H1 (cell line): ENCODE data around the gene CMPK2. TPM values are rescaled to one million over a fixed set of nuclear protein-coding genes. Genes with fewer than 3 reads are reported as not detected.

Source experiments
- CTCF ChIA-PET: fragments of 300-600 bp; sonication (Branson Sonifier 250); formaldehyde crosslinking; loops from one replicate; lab custom pipeline; 2021; ENCODE audit not compliant: partially characterized antibody; lab: Charles Lee
- POLR2A ChIA-PET: fragments of 300-600 bp; sonication (Branson Sonifier 250); formaldehyde crosslinking; loops from one replicate; lab custom pipeline; 2021; ENCODE audit warnings: inconsistent platforms; ENCODE audit not compliant: partially characterized antibody; lab: Charles Lee
- DNase-seq, 2 experiments: peaks; one replicate each; pipeline versions ENCODE4 v3.0.0 to v3.0.0-alpha.2; 2010 to 2022; ENCODE audit warnings: low spot score in 2 of 2, low read depth in 1 of 2, mixed read lengths in 1 of 2
- FAIRE-seq: peaks from 2 replicates; lab custom pipeline; 2011; peaks lifted over from hg19 to GRCh38; lab: Jason Lieb, UNC
- H2AFZ ChIP-seq: 2 replicates; pipeline ENCODE4 v1.8.1; 2012; ENCODE audit warnings: low read length, inconsistent platforms
- H2AK5ac ChIP-seq: 2 replicates; pipeline ENCODE4 v1.6.1; 2013; ENCODE audit warnings: low read depth, low read length
- H2BK120ac ChIP-seq: replicated peaks from 2 replicates; pipeline ENCODE3; 2013; ENCODE audit warnings: low read depth, low read length, inconsistent platforms
- H2BK12ac ChIP-seq: 2 replicates; pipeline ENCODE4 v1.6.1; 2013; ENCODE audit warnings: low read depth, low read length
- H2BK15ac ChIP-seq: 2 replicates; pipeline ENCODE4 v1.6.1; 2013; ENCODE audit warnings: low read length
- H2BK20ac ChIP-seq: 2 replicates; pipeline ENCODE4 v1.6.1; 2013; ENCODE audit warnings: low read length
- H2BK5ac ChIP-seq: 2 replicates; pipeline ENCODE4 v1.6.1; 2013; ENCODE audit warnings: low read depth, low read length
- H3K14ac ChIP-seq: 2 replicates; pipeline ENCODE4 v1.6.1; 2013; ENCODE audit warnings: inconsistent platforms; ENCODE audit not compliant: insufficient read length
- H3K18ac ChIP-seq: 2 replicates; pipeline ENCODE4 v1.6.1; 2013; ENCODE audit warnings: low read length; ENCODE audit errors: extremely low read depth
- H3K23ac ChIP-seq: 2 replicates; pipeline ENCODE4 v1.6.1; 2013; ENCODE audit warnings: inconsistent platforms; ENCODE audit not compliant: insufficient read length
- H3K23me2 ChIP-seq: 2 replicates; pipeline ENCODE4 v1.6.1; 2013; ENCODE audit warnings: low read depth, low read length
- H3K27ac ChIP-seq: 2 replicates; pipeline ENCODE4 v1.6.1; 2011; ENCODE audit warnings: low read depth, low read length, inconsistent platforms
- H3K27me3 ChIP-seq, 4 experiments: replicated peaks in 1 of 4; 1 replicate in 1 of 4; 2 replicates in 3 of 4; pipeline versions ENCODE4 v1.6.1 to v1.8.1; 2011 to 2013; ENCODE audit warnings: low read length in 3 of 4, mild to moderate bottlenecking in 3 of 4, inconsistent platforms in 2 of 4, mixed read lengths in 2 of 4, moderate library complexity in 1 of 4; ENCODE audit not compliant: control insufficient read depth in 3 of 4, insufficient read depth in 3 of 4; ENCODE audit errors: extremely low read depth in 1 of 4
- H3K36me3 ChIP-seq, 4 experiments: 2 replicates each; pipeline versions ENCODE4 v1.6.1 to v1.8.1; 2011 to 2013; ENCODE audit warnings: mild to moderate bottlenecking in 4 of 4, low read length in 3 of 4, moderate library complexity in 2 of 4, control low read depth in 1 of 4, inconsistent platforms in 1 of 4; ENCODE audit not compliant: insufficient read depth in 4 of 4, control insufficient read depth in 2 of 4
- H3K4ac ChIP-seq: replicated peaks from 2 replicates; pipeline ENCODE3; 2013; ENCODE audit warnings: low read length, low read depth, mixed read lengths, inconsistent platforms; ENCODE audit not compliant: insufficient read length
- H3K4me1 ChIP-seq, 4 experiments: replicated peaks in 1 of 4; 1 replicate in 1 of 4; 2 replicates in 3 of 4; pipeline versions ENCODE4 v1.6.1 to v1.8.1; 2011 to 2013; ENCODE audit warnings: low read length in 3 of 4, inconsistent platforms in 2 of 4, mixed read lengths in 1 of 4; ENCODE audit not compliant: insufficient read depth in 4 of 4, control insufficient read depth in 3 of 4
- H3K4me2 ChIP-seq, 2 experiments: 2 replicates each; pipeline versions ENCODE4 v1.6.1 to v1.8.1; 2011 to 2013; ENCODE audit warnings: low read depth in 2 of 2, low read length in 2 of 2, control low read depth in 1 of 2, inconsistent platforms in 1 of 2, mild to moderate bottlenecking in 1 of 2; ENCODE audit not compliant: insufficient read depth in 1 of 2
- H3K4me3 ChIP-seq, 4 experiments: fragments of 200-600, 300-600 bp in 1 of 4; sonication (generic), shearing (Covaris generic), sonication (Bioruptor Twin) in 1 of 4; 2 replicates each; pipeline versions ENCODE4 v1.5.1 to v1.8.1; 2011 to 2016; ENCODE audit warnings: low read length in 4 of 4, low read depth in 3 of 4, control low read depth in 2 of 4, inconsistent platforms in 2 of 4, mild to moderate bottlenecking in 2 of 4, mixed read lengths in 1 of 4, moderate library complexity in 1 of 4; ENCODE audit not compliant: insufficient read depth in 2 of 4; ENCODE audit errors: extremely low read depth in 1 of 4
- H3K56ac ChIP-seq: replicated peaks from 2 replicates; pipeline ENCODE3; 2013; ENCODE audit warnings: low read depth, mild to moderate bottlenecking, mixed read lengths, low read length, inconsistent platforms; ENCODE audit not compliant: insufficient read length
- H3K79me1 ChIP-seq: 2 replicates; pipeline ENCODE4 v1.6.1; 2013; ENCODE audit warnings: low read depth, low read length, control low read depth
- H3K79me2 ChIP-seq, 2 experiments: 2 replicates each; pipeline versions ENCODE4 v1.6.1 to v1.8.1; 2012 to 2013; ENCODE audit warnings: low read length in 2 of 2, mild to moderate bottlenecking in 2 of 2, inconsistent platforms in 1 of 2; ENCODE audit not compliant: insufficient read depth in 2 of 2, control insufficient read depth in 1 of 2
- H3K9ac ChIP-seq, 4 experiments: replicated peaks in 1 of 4; 1 replicate in 1 of 4; 2 replicates in 3 of 4; pipeline versions ENCODE4 v1.6.1 to v1.8.1; 2011 to 2013; ENCODE audit warnings: low read depth in 3 of 4, low read length in 3 of 4, control low read depth in 2 of 4, mild to moderate bottlenecking in 2 of 4, moderate library complexity in 2 of 4, inconsistent platforms in 1 of 4; ENCODE audit errors: extremely low read depth in 1 of 4
- H3K9me3 ChIP-seq, 2 experiments: 2 replicates each; pipeline versions ENCODE4 v1.6.1 to v1.8.1; 2012 to 2013; ENCODE audit warnings: mild to moderate bottlenecking in 2 of 2, moderate library complexity in 2 of 2, control low read depth in 1 of 2, inconsistent platforms in 1 of 2, low read depth in 1 of 2, low read length in 1 of 2, mixed read lengths in 1 of 2; ENCODE audit not compliant: insufficient read depth in 2 of 2
- H4K20me1 ChIP-seq, 2 experiments: replicated peaks in 1 of 2; 2 replicates each; pipeline versions ENCODE3 to v1.8.1; 2011 to 2013; ENCODE audit warnings: inconsistent platforms in 2 of 2, low read length in 2 of 2, mild to moderate bottlenecking in 1 of 2; ENCODE audit not compliant: insufficient read depth in 2 of 2, control insufficient read depth in 1 of 2
- H4K5ac ChIP-seq: 2 replicates; pipeline ENCODE4 v1.6.1; 2013; ENCODE audit warnings: low read length, low read depth, mixed read lengths, inconsistent platforms; ENCODE audit not compliant: insufficient read length
- H4K8ac ChIP-seq: 2 replicates; pipeline ENCODE4 v1.8.0; 2013; ENCODE audit warnings: mild to moderate bottlenecking, moderate library complexity, low read length, inconsistent platforms; ENCODE audit not compliant: insufficient read depth; ENCODE audit errors: extremely low read depth
- H4K91ac ChIP-seq: replicated peaks from 2 replicates; pipeline ENCODE3; 2013; ENCODE audit warnings: low read length, mixed read lengths, inconsistent platforms; ENCODE audit not compliant: insufficient read length
- ASH2L ChIP-seq: fragments of 200-600, 300-600 bp; sonication (generic); IDR thresholded peaks from one replicate; pipeline ENCODE4 v1.7.1; 2017; ENCODE audit warnings: low read length
- BCL11A ChIP-seq, 2 experiments: IDR thresholded peaks; one replicate each; pipeline ENCODE4 v1.6.1; 2011; ENCODE audit warnings: low read depth in 2 of 2, low read length in 2 of 2, mild to moderate bottlenecking in 2 of 2
- BRCA1 ChIP-seq: IDR thresholded peaks from 2 replicates; pipeline ENCODE4 v1.6.1; 2012; ENCODE audit warnings: low read depth, low read length, improper control_type of control experiment
- CTBP2 ChIP-seq: IDR thresholded peaks from 2 replicates; pipeline ENCODE4 v1.7.0; 2011; ENCODE audit warnings: borderline replicate concordance, mild to moderate bottlenecking, moderate library complexity, mixed read lengths, low read length; ENCODE audit not compliant: insufficient read depth, insufficient read length
- EGR1 ChIP-seq: IDR thresholded peaks from 2 replicates; pipeline ENCODE4 v1.6.1; 2011; ENCODE audit warnings: low read depth, low read length, borderline replicate concordance
- MAFK ChIP-seq: IDR thresholded peaks from 2 replicates; pipeline ENCODE4 v1.6.1; 2012; ENCODE audit warnings: low read depth, mild to moderate bottlenecking, improper control_type of control experiment, low read length
- RFX5 ChIP-seq: IDR thresholded peaks from 2 replicates; pipeline ENCODE4 v1.6.1; 2011; ENCODE audit warnings: low read depth, low read length, improper control_type of control experiment, borderline replicate concordance
- SP1 ChIP-seq: IDR thresholded peaks from 2 replicates; pipeline ENCODE4 v1.6.1; 2011; ENCODE audit warnings: low read depth, low read length
- SRF ChIP-seq: IDR thresholded peaks from 2 replicates; pipeline ENCODE4 v1.6.1; 2011; ENCODE audit warnings: mild to moderate bottlenecking, low read depth, low read length, moderate library complexity
- TAF1 ChIP-seq: IDR thresholded peaks from 2 replicates; pipeline ENCODE4 v1.6.1; 2011; ENCODE audit warnings: mild to moderate bottlenecking, low read depth, low read length
- TBP ChIP-seq: IDR thresholded peaks from 2 replicates; pipeline ENCODE4 v1.6.1; 2011; ENCODE audit warnings: low read depth, low read length, improper control_type of control experiment
- TCF12 ChIP-seq: IDR thresholded peaks from 2 replicates; pipeline ENCODE4 v1.6.1; 2011; ENCODE audit warnings: low read depth, mild to moderate bottlenecking, low read length
- ZNF274 ChIP-seq: IDR thresholded peaks from 2 replicates; pipeline ENCODE4 v1.7.0; 2012; ENCODE audit warnings: low read length, borderline replicate concordance; ENCODE audit errors: extremely low read depth
- WGBS, 2 experiments: shearing (Covaris generic) in 1 of 2; methylation state at CpG; one replicate each; pipeline versions ENCODE4 v1.1.6 to v1.1.7; 2013 to 2015; ENCODE audit warnings: low lambda C conversion rate in 2 of 2, mixed read lengths in 2 of 2, inconsistent platforms in 1 of 2, low coverage in 1 of 2, missing lambda C conversion rate in 1 of 2; ENCODE audit not compliant: insufficient replicate concordance in 2 of 2, insufficient coverage in 1 of 2, insufficient read length in 1 of 2; ENCODE audit errors: extremely low coverage in 1 of 2, missing lambda C conversion rate in 1 of 2; 5-methylcytosine and 5-hydroxymethylcytosine counted together
- polyA plus RNA-seq, 7 experiments: library from polyadenylated mRNA; depleted of rRNA in 3 of 7; stranded (reverse) in 5 of 7; unstranded in 2 of 7; fragments of >200 nt in 5 of 7; fragments of 200-250 nt in 2 of 7; gene quantifications; 1 replicate in 5 of 7; 2 replicates in 1 of 7; 4 replicates in 1 of 7; pipeline versions ENCODE4 v1.2.1 to v1.2.3, GENCODE V29; 2011 to 2013; ENCODE audit warnings: missing spikeins in 2 of 7, mixed read lengths in 2 of 7
- total RNA-seq: library from RNA; stranded (reverse); fragmentation: NEBNext Ultra II Directional; extraction: Animal tissue kit (Norgen Biotek cat#: 25700); gene quantifications from 2 replicates; pipeline ENCODE4 v1.2.1, GENCODE V29; 2021
- TF ChIP-seq, protein P1 (sequence below): IDR thresholded peaks from 2 replicates; pipeline ENCODE4 v1.6.1; 2011; ENCODE audit warnings: low read depth, mild to moderate bottlenecking, low read length; ENCODE audit not compliant: insufficient read depth
- TF ChIP-seq, protein P2 (sequence below): IDR thresholded peaks from 2 replicates; pipeline ENCODE4 v1.6.1; 2012; ENCODE audit warnings: inconsistent platforms

Gene CMPK2
- total and polyA plus RNA-seq, 2 of the 8 experiments (the other 6 are each of a cell fraction or from before 2014, with no cell fraction given) = 0.28 to 0.53 TPM

DNA sequence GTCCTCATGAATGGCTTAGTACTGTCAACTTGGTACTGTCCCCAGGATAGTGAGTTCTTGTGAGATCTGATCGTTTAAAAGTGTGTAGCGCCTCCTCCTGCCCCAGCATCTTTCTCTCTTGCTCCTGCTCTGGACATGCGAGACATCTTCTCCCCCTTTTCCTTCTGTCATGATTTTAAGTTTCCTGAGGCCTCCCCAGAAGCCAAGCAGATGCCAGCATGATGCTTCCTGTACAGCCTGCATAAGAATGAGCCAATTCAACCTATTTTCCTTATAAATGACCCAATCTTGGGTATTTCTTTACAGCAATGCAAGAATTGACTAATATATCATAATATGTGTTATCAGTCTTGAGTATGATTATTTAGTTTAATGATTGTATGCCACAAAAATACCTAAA is 8.3 kb upstream of the CMPK2 start:
- Histone ChIP-seq H2AK5ac (no peak overlapping the region), H3K18ac (no peak overlapping the region), H3K4me2 (no peak overlapping the region), H4K20me1 (no peaks in the 10 kb centered on the region), H2BK12ac (no peak overlapping the region), H4K5ac (no peak overlapping the region), H3K36me3 (no peaks in the 10 kb centered on the region), H3K23me2 (no peaks in the 10 kb centered on the region), H4K8ac (no peak overlapping the region), H3K14ac (no peak overlapping the region), H2BK5ac (no peak overlapping the region), H2AFZ (no peak overlapping the region), H3K4me1 (no peaks in the 10 kb centered on the region), H2BK20ac (no peak overlapping the region), H3K9ac (no peak overlapping the region), H4K91ac (no peak overlapping the region), H3K27ac (no peak overlapping the region), H2BK120ac (no peak overlapping the region), H3K27me3 (no peaks in the 10 kb centered on the region), H3K56ac (no peak overlapping the region), H2BK15ac (no peak overlapping the region), H3K4ac (no peak overlapping the region), H3K4me3 (no peak overlapping the region), H3K23ac (no peak overlapping the region), H3K9me3 (peaks cover 3 to 5% of the 10 kb centered on the region in 2 experiments; a peak in 2 of 4 replicates), H3K79me2 (no peaks in the 10 kb centered on the region), H3K79me1 (no peaks in the 10 kb centered on the region)
- DNase-seq = no peak
- ChIA-PET POLR2A (no interaction called here), CTCF (no interaction called here)
- FAIRE-seq = no peak
- TF ChIP-seq EGR1 (no peak), SRF (no peak), ZNF274 (no peak), TBP (no peak), MAFK (no peak), ASH2L (no peak), TCF12 (no peak), TAF1 (no peak), SP1 (no peak), RFX5 (no peak), BRCA1 (no peak), BCL11A (IDR thresholded peaks at IDR 0.05; ENCODE audit: low read depth in 2 of 2, low read length in 2 of 2) (no peak), CTBP2 (no peak)
- TF ChIP-seq, protein P1, sequence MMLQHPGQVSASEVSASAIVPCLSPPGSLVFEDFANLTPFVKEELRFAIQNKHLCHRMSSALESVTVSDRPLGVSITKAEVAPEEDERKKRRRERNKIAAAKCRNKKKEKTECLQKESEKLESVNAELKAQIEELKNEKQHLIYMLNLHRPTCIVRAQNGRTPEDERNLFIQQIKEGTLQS = no peak
- TF ChIP-seq, protein P2, sequence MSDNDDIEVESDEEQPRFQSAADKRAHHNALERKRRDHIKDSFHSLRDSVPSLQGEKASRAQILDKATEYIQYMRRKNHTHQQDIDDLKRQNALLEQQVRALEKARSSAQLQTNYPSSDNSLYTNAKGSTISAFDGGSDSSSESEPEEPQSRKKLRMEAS = no peak
- 94% methylated on average over 3 of the region's 3 CpGs; no CpG with 5 or more reads in 1 of the 2 experiments for WGBS, 2 experiments
